Kidney (tissue), 14 donors: Measurements from ENCODE around the gene FAP. TPM values are rescaled to one million over a fixed set of nuclear protein-coding genes. Genes with fewer than 3 reads are reported as not detected.
A peak's percentile ranks its signal among the peaks of the same experiment; 100 is the strongest.

ENCODE experiments used
- DNase-seq, 5 donors: peaks; one replicate each; pipeline ENCODE4 v3.0.0-alpha.2; 2013 to 2020
- FAIRE-seq: peaks from 2 replicates; lab custom pipeline; 2012; peaks lifted over from hg19 to GRCh38; lab: Jason Lieb, UNC
- H3K27ac ChIP-seq, 2 donors: one replicate each; pipeline ENCODE4 v1.7.0; 2013; ENCODE audit warnings: low read depth in 2 of 2, low read length in 2 of 2, inconsistent platforms in 1 of 2
- H3K27me3 ChIP-seq: one replicate; pipeline ENCODE4 v1.7.1; 2013; ENCODE audit warnings: low read length, inconsistent platforms; ENCODE audit not compliant: control insufficient read depth, insufficient read depth
- H3K36me3 ChIP-seq, 3 donors: one replicate each; pipeline versions ENCODE4 v1.7.0 to v1.7.1; 2013; ENCODE audit warnings: low read length in 3 of 3, control low read depth in 1 of 3, inconsistent platforms in 1 of 3; ENCODE audit not compliant: insufficient read depth in 3 of 3, control insufficient read depth in 2 of 3
- H3K4me1 ChIP-seq, 3 donors: one replicate each; pipeline versions ENCODE4 v1.7.0 to v1.7.1; 2013; ENCODE audit warnings: low read length in 3 of 3, inconsistent platforms in 1 of 3, low read depth in 1 of 3; ENCODE audit not compliant: control insufficient read depth in 2 of 3, insufficient read depth in 2 of 3
- H3K4me3 ChIP-seq, 3 donors: one replicate each; pipeline versions ENCODE4 v1.7.0 to v1.8.1; 2013; ENCODE audit warnings: low read length in 3 of 3, control low read depth in 1 of 3, inconsistent platforms in 1 of 3
- H3K9ac ChIP-seq, 3 donors: one replicate each; pipeline versions ENCODE4 v1.7.0 to v1.7.1; 2013; ENCODE audit warnings: low read length in 3 of 3, control low read depth in 1 of 3, inconsistent platforms in 1 of 3
- H3K9me3 ChIP-seq, 3 donors: one replicate each; pipeline versions ENCODE4 v1.7.0 to v1.7.1; 2013; ENCODE audit warnings: low read length in 3 of 3, control low read depth in 1 of 3, inconsistent platforms in 1 of 3; ENCODE audit not compliant: control insufficient read depth in 2 of 3, insufficient read depth in 1 of 3
- intact Hi-C: fragments of 100-400 bp; cut with DNase I; formaldehyde crosslinking; loops from one replicate; pipeline ENCODE4 v1.11.1; 2022
- polyA plus RNA-seq: library from polyadenylated mRNA; stranded (reverse); fragments of 350-450 nt; fragmentation: Illumina TruSeq; extraction: RNeasy Lipid Tissue Mini Kit (QIAGEN cat#74804); gene quantifications from one replicate; pipeline ENCODE4 v1.2.3, GENCODE V29; 2014; ENCODE audit warnings: low read depth, low replicate concordance; ENCODE audit not compliant: insufficient read depth
- total RNA-seq: library from RNA; stranded (reverse); fragmentation: NEBNext Ultra II Directional; extraction: Animal tissue kit (Norgen Biotek cat#: 25700); gene quantifications from one replicate; pipeline ENCODE4 v1.2.1, GENCODE V29; 2021
- TF ChIP-seq, protein P1 (sequence below): IDR thresholded peaks from 3 replicates; pipeline ENCODE4 v1.5.1; 2012; ENCODE audit warnings: mild to moderate bottlenecking, moderate library complexity, borderline replicate concordance; ENCODE audit not compliant: insufficient read depth; ENCODE audit errors: extremely low read depth
- donor health status: control.
- donor health status: control.
- donor health status: control.
- donor health status: control.
- donor health status: control.
- donor health status: DM: yes; HTN: yes; CAD: no.
- donor health status: Normal renal cell carcinoma (clear cell type).

The FAP gene
- total and polyA plus RNA-seq, 2 donors from 2014 or later = 0.45 to 3.3 TPM

- no peaks in the 10 kb centered on the region for H3K9me3 ChIP-seq
- H3K4me3 ChIP-seq = no peak overlapping the region
- TF ChIP-seq, protein P1, sequence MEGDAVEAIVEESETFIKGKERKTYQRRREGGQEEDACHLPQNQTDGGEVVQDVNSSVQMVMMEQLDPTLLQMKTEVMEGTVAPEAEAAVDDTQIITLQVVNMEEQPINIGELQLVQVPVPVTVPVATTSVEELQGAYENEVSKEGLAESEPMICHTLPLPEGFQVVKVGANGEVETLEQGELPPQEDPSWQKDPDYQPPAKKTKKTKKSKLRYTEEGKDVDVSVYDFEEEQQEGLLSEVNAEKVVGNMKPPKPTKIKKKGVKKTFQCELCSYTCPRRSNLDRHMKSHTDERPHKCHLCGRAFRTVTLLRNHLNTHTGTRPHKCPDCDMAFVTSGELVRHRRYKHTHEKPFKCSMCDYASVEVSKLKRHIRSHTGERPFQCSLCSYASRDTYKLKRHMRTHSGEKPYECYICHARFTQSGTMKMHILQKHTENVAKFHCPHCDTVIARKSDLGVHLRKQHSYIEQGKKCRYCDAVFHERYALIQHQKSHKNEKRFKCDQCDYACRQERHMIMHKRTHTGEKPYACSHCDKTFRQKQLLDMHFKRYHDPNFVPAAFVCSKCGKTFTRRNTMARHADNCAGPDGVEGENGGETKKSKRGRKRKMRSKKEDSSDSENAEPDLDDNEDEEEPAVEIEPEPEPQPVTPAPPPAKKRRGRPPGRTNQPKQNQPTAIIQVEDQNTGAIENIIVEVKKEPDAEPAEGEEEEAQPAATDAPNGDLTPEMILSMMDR = peak; percentile 58
- no peaks in the 10 kb centered on the region for H3K4me1 ChIP-seq
- no peak overlapping the region for H3K9ac ChIP-seq
- H3K36me3 ChIP-seq = no peaks in the 10 kb centered on the region
- H3K27ac ChIP-seq = no peak overlapping the region
- FAIRE-seq (no peak), DNase-seq (peak in 4 of 5 donors; percentile 31 to 80 (median 60))
- no peaks in the 10 kb centered on the region for H3K27me3 ChIP-seq
- intact Hi-C loops = no loop called here
Observed at GRCh38 chr2:162153608-162154224, 89.5 kb downstream of the FAP start.

DNA sequence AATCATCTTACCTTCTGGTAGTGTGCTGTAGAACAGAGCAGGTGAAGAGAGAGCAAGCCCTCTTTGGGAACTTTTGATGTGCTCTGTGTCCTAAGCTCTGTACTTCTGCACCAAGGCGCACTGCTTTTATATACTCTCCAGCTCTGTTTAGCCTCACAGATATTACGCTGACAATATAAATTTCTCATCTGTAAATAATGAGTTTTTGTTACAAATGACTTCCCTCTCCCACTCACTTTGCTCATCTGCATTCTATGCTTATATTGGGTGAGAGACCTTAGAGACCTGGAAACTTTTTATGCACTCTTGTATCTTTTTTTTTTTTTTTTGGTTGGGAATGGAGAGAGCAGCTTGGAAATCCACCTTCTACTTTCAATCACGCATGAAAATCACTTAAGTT, 91.1 kb downstream of the FAP start, which contains the start of gene GCG:
GCG (minus strand) TSS at position 101 of the 400 bp plus-strand sequence. CDS start 3,069 bp downstream, outside the sequence.
- TF ChIP-seq, protein P1 = no peak
- Histone ChIP-seq H3K36me3 (no peaks in the 10 kb centered on the region), H3K4me1 (no peaks in the 10 kb centered on the region), H3K9ac (no peak within 1 kb of the TSS), H3K27me3 (no peaks in the 10 kb centered on the region), H3K4me3 (no peak within 1 kb of the TSS), H3K9me3 (no peaks in the 10 kb centered on the region), H3K27ac (no peak within 1 kb of the TSS)
- no peak for DNase-seq
- intact Hi-C loops = no loop called here
- no peak for FAIRE-seq

DNA sequence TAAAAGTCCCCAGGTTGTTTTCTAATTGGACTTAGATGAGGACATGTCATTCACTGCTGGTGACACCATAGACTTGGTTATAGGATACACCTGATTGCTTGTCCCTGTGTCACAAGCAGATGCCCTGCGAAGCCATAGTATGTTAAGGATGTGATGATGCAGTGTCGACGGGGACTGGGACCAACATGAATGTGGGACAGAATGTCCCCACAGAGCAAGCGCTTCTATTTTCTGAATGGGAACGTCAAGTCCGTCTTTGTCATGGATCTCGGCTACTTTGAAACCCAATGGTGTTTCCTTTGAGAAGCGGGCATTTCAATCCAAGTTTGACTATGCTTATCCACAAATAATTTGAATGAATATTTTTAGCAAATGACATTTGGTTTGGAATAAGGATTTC, 93.3 kb downstream of the FAP start:
- FAIRE-seq (no peak), DNase-seq (no peak)
- Histone ChIP-seq H3K27me3 (no peaks in the 10 kb centered on the region), H3K36me3 (no peaks in the 10 kb centered on the region), H3K4me3 (no peak overlapping the region), H3K9me3 (no peaks in the 10 kb centered on the region), H3K9ac (no peak overlapping the region), H3K27ac (no peak overlapping the region), H3K4me1 (no peaks in the 10 kb centered on the region)
- TF ChIP-seq, protein P1 = no peak
- intact Hi-C loops = no loop called here
